ENCODE data around the gene OR2C1.

Gene OR2C1

GRCh38 chr16:3328104-3328503, 27.6 kb upstream of the OR2C1 start:
- in situ Hi-C loops (cut with HindIII; ENCODE audit: low pct_ligation_motif_present, low sequenced_read_pairs), result no loop called here
- H3K36me3 ChIP-seq (replicated peaks), result no peaks in the 10 kb centered on the region
- H3K27me3 ChIP-seq (replicated peaks), result no peaks in the 10 kb centered on the region
- no peak overlapping the region for H3K27ac ChIP-seq
- no peak for DNase-seq
- TF ChIP-seq CTCF (IDR thresholded peaks at IDR 0.05; ENCODE audit: low read depth, low read length, missing control alignments), result no peak
- no peak overlapping the region for H3K4me3 ChIP-seq (ENCODE audit: low read depth, low read length)

- Histone ChIP-seq H3K27ac (no peak overlapping the region), H3K36me3 (replicated peaks) (no peaks in the 10 kb centered on the region), H3K27me3 (replicated peaks) (no peaks in the 10 kb centered on the region), H3K4me3 (ENCODE audit: low read depth, low read length) (no peak overlapping the region)
- DNase-seq, result no peak
- no peak for TF ChIP-seq CTCF (IDR thresholded peaks at IDR 0.05; ENCODE audit: low read depth, low read length, missing control alignments)
- in situ Hi-C loops (cut with HindIII; ENCODE audit: low pct_ligation_motif_present, low sequenced_read_pairs), result no loop called here
These were observed 27.0 kb upstream of the OR2C1 start for GRCh38 chr16:3328643-3329042.

GRCh38 chr16:3346041-3346440, 9.6 kb upstream of the OR2C1 start:
- Histone ChIP-seq H3K4me3 (ENCODE audit: low read depth, low read length) (no peak overlapping the region), H3K27me3 (replicated peaks) (no peaks in the 10 kb centered on the region), H3K36me3 (replicated peaks) (no peaks in the 10 kb centered on the region), H3K27ac (no peak overlapping the region)
- in situ Hi-C loops (cut with HindIII; ENCODE audit: low pct_ligation_motif_present, low sequenced_read_pairs), result no loop called here
- no peak for DNase-seq
- no peak for TF ChIP-seq CTCF (IDR thresholded peaks at IDR 0.05; ENCODE audit: low read depth, low read length, missing control alignments)

GRCh38 chr16:3347586-3347985, 8.1 kb upstream of the OR2C1 start:
- Histone ChIP-seq H3K27me3 (replicated peaks) (no peaks in the 10 kb centered on the region), H3K27ac (no peak overlapping the region), H3K4me3 (ENCODE audit: low read depth, low read length) (no peak overlapping the region), H3K36me3 (replicated peaks) (no peaks in the 10 kb centered on the region)
- in situ Hi-C loops (cut with HindIII; ENCODE audit: low pct_ligation_motif_present, low sequenced_read_pairs), result no loop called here
- TF ChIP-seq CTCF (IDR thresholded peaks at IDR 0.05; ENCODE audit: low read depth, low read length, missing control alignments), result no peak
- DNase-seq, result no peak

GRCh38 chr16:3348547-3349167, 7.0 kb upstream of the OR2C1 start:
- no peaks in the 10 kb centered on the region for H3K36me3 ChIP-seq (replicated peaks)
- no peak for TF ChIP-seq CTCF (IDR thresholded peaks at IDR 0.05; ENCODE audit: low read depth, low read length, missing control alignments)
- in situ Hi-C loops (cut with HindIII; ENCODE audit: low pct_ligation_motif_present, low sequenced_read_pairs), result no loop called here

GRCh38 chr16:3349175-3349574, 6.5 kb upstream of the OR2C1 start:
- Histone ChIP-seq H3K27me3 (replicated peaks) (no peaks in the 10 kb centered on the region), H3K36me3 (replicated peaks) (no peaks in the 10 kb centered on the region), H3K4me3 (ENCODE audit: low read depth, low read length) (no peak overlapping the region), H3K27ac (no peak overlapping the region)
- TF ChIP-seq CTCF (IDR thresholded peaks at IDR 0.05; ENCODE audit: low read depth, low read length, missing control alignments), result no peak
- DNase-seq, result no peak
- in situ Hi-C loops (cut with HindIII; ENCODE audit: low pct_ligation_motif_present, low sequenced_read_pairs), result no loop called here

More at GRCh38 chr16:3348547-3349167, 7.0 kb upstream of the OR2C1 start:
- no peak overlapping the region for H3K4me3 ChIP-seq (ENCODE audit: low read depth, low read length)
- H3K27ac ChIP-seq, result no peak overlapping the region
- H3K27me3 ChIP-seq (replicated peaks), result no peaks in the 10 kb centered on the region
- DNase-seq, result no peak

All from brain microvascular endothelial cell (primary cell).